ENCODE results near the gene RPP25L. TPM values are rescaled to one million over a fixed set of nuclear protein-coding genes. Genes with fewer than 3 reads are reported as not detected.
A peak's percentile ranks its signal among the peaks of the same experiment; 100 is the strongest.

The RPP25L gene
- total and polyA plus RNA-seq, 5 donors from 2014 or later = 6.7 to 80.0 (median 63.7) TPM

DNA sequence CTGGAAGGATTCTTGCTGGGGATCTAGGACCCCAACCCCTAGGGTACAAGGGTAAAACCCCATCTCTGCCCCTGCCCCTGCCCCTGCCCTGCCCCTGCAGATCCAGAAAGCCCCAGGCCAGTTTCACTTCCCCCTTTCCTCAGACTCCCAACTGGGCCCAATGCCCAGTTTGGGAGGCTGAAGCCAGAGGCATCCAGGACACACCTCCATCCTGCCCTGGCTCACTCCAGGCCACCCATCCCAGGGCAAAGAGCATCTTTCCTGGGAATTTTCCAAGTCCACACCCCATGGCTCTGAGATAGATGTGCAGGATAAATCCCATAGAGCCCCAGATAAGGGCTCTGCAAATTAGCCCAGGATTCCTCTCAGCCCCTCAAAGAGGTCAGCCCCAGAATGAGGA is 39.8 kb downstream of the RPP25L start:
- H3K36me3 ChIP-seq (ENCODE audit: control insufficient read depth, insufficient read depth, low read length) = no peaks in the 10 kb centered on the region
- Mint-ChIP-seq H3K27me3 (peaks cover 38% of the 10 kb centered on the region), H3K4me1 (peaks cover 0 to 3% (median under 1%) of the 10 kb centered on the region in 4 donors), H3K9me3 (peaks cover 0 to 1% (median 0%) of the 10 kb centered on the region in 7 donors), H3K4me3 (no peak overlapping the region), H3K36me3 (no peaks in the 10 kb centered on the region), H3K27ac (no peak overlapping the region)
- H3K27me3 ChIP-seq (ENCODE audit: control insufficient read depth, insufficient read depth, low read length) = peaks cover 4% of the 10 kb centered on the region
- no peak for DNase-seq
- no peak overlapping the region for H3K27ac ChIP-seq (ENCODE audit: insufficient read depth, low read length, poor library complexity, severe bottlenecking)
- no peaks in the 10 kb centered on the region for H3K4me1 ChIP-seq (ENCODE audit: control insufficient read depth, insufficient read depth, low read length, poor library complexity, severe bottlenecking)
- ATAC-seq (ENCODE audit: low read depth in 2 of 2) = no peak
- no peak overlapping the region for H3K4me3 ChIP-seq (ENCODE audit: low read depth, low read length)
- no peaks in the 10 kb centered on the region for H3K9me3 ChIP-seq (ENCODE audit: control insufficient read depth in 2 of 2, low read length in 2 of 2)

DNA sequence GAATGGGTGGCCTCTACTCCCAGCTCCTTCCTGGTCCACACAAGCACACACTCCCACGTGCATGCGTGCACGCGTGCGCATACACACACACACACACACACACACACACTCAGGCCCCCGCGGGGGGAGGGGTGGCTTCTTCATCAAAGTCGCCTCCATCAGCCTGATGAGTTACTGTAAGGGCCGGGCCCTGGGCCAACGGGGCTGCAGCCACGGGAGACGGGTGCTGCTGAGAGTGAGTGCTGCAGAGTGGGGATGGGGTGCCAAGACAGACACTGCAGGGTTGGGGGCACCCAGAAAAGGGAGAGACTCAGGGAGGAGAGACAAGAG is 40.5 kb downstream of the RPP25L start:
- Histone ChIP-seq H3K36me3 (ENCODE audit: control insufficient read depth, insufficient read depth, low read length) (no peaks in the 10 kb centered on the region), H3K9me3 (ENCODE audit: control insufficient read depth in 2 of 2, low read length in 2 of 2) (no peaks in the 10 kb centered on the region), H3K27ac (ENCODE audit: insufficient read depth, low read length, poor library complexity, severe bottlenecking) (no peak overlapping the region), H3K27me3 (ENCODE audit: control insufficient read depth, insufficient read depth, low read length) (peaks cover 3% of the 10 kb centered on the region), H3K4me1 (ENCODE audit: control insufficient read depth, insufficient read depth, low read length, poor library complexity, severe bottlenecking) (no peaks in the 10 kb centered on the region), H3K4me3 (ENCODE audit: low read depth, low read length) (no peak overlapping the region)
- ATAC-seq (ENCODE audit: low read depth in 2 of 2) (no peak), DNase-seq (no peak)
- H3K9me3 Mint-ChIP-seq = peaks cover 0 to 1% (median 0%) of the 10 kb centered on the region in 7 donors
- H3K4me3 Mint-ChIP-seq = no peak overlapping the region
- peaks cover 0 to 3% (median 0%) of the 10 kb centered on the region in 4 donors for H3K4me1 Mint-ChIP-seq
- H3K36me3 Mint-ChIP-seq = no peaks in the 10 kb centered on the region
- H3K27ac Mint-ChIP-seq = no peak overlapping the region
- peaks cover 34% of the 10 kb centered on the region for H3K27me3 Mint-ChIP-seq

DNA sequence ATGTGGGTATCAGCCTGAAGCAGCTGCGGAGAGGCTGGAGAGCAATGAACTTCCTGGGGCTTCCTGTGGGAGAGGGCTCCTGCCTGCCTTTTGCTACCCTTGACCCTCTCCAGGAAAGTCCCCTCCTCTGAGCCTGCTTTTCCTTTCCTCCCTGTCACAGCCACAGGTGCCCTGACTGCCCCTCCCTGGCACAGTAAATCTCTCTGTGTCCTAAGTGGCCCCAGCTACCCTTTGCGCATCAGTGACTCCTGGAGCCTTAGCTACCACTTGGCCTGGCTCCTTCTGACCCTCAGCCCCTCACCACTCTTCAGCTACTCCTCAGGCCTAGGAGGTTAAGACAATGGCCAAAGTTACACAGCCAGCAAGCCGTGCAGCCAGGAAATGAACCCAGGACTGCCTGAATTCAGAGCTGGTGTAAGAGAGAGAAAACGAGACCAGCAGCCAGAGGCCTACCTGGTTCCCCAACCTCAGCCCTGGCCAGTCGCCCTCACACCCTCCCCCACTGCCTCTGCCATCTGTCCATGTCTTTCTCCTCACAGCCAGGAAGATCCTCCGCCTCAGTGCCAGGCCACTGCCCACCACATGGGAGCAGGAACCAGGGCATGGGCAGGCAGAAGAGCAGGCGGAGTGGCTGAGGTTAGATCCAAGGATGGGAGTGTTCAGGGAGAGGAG is 41.0 kb downstream of the RPP25L start:
- peak overlapping the region in 1 of 3 donors; percentile 49 for H3K27ac Mint-ChIP-seq
- H3K4me1 Mint-ChIP-seq = peaks cover 0 to 2% (median 0%) of the 10 kb centered on the region in 4 donors
- Histone ChIP-seq H3K9me3 (ENCODE audit: control insufficient read depth in 2 of 2, low read length in 2 of 2) (no peaks in the 10 kb centered on the region), H3K27me3 (ENCODE audit: control insufficient read depth, insufficient read depth, low read length) (peaks cover under 1% of the 10 kb centered on the region), H3K4me1 (ENCODE audit: control insufficient read depth, insufficient read depth, low read length, poor library complexity, severe bottlenecking) (no peaks in the 10 kb centered on the region), H3K27ac (ENCODE audit: insufficient read depth, low read length, poor library complexity, severe bottlenecking) (no peak overlapping the region), H3K4me3 (ENCODE audit: low read depth, low read length) (no peak overlapping the region), H3K36me3 (ENCODE audit: control insufficient read depth, insufficient read depth, low read length) (no peaks in the 10 kb centered on the region)
- no peak for DNase-seq
- no peaks in the 10 kb centered on the region for H3K36me3 Mint-ChIP-seq
- H3K4me3 Mint-ChIP-seq = no peak overlapping the region
- H3K9me3 Mint-ChIP-seq = peaks cover 0 to 1% (median 0%) of the 10 kb centered on the region in 7 donors
- no peak for ATAC-seq (ENCODE audit: low read depth in 2 of 2)
- H3K27me3 Mint-ChIP-seq = peaks cover 29% of the 10 kb centered on the region

- no peak overlapping the region for H3K27ac ChIP-seq (ENCODE audit: insufficient read depth, low read length, poor library complexity, severe bottlenecking)
- H3K4me3 Mint-ChIP-seq = no peak overlapping the region
- H3K9me3 ChIP-seq (ENCODE audit: control insufficient read depth in 2 of 2, low read length in 2 of 2) = no peaks in the 10 kb centered on the region
- no peaks in the 10 kb centered on the region for H3K27me3 ChIP-seq (ENCODE audit: control insufficient read depth, insufficient read depth, low read length)
- H3K36me3 ChIP-seq (ENCODE audit: control insufficient read depth, insufficient read depth, low read length) = no peaks in the 10 kb centered on the region
- no peak overlapping the region for H3K4me3 ChIP-seq (ENCODE audit: low read depth, low read length)
- H3K27ac Mint-ChIP-seq = peak overlapping the region in 1 of 3 donors; percentile 49
- H3K9me3 Mint-ChIP-seq = peaks cover 0 to 1% (median 0%) of the 10 kb centered on the region in 7 donors
- no peaks in the 10 kb centered on the region for H3K4me1 ChIP-seq (ENCODE audit: control insufficient read depth, insufficient read depth, low read length, poor library complexity, severe bottlenecking)
- H3K36me3 Mint-ChIP-seq = no peaks in the 10 kb centered on the region
- H3K27me3 Mint-ChIP-seq = peaks cover 23% of the 10 kb centered on the region
- ATAC-seq (ENCODE audit: low read depth in 2 of 2) (no peak), DNase-seq (no peak)
- no peaks in the 10 kb centered on the region for H3K4me1 Mint-ChIP-seq
These were observed 41.5 kb downstream of the RPP25L start for GRCh38 chr9:34570376-34570775.

DNA sequence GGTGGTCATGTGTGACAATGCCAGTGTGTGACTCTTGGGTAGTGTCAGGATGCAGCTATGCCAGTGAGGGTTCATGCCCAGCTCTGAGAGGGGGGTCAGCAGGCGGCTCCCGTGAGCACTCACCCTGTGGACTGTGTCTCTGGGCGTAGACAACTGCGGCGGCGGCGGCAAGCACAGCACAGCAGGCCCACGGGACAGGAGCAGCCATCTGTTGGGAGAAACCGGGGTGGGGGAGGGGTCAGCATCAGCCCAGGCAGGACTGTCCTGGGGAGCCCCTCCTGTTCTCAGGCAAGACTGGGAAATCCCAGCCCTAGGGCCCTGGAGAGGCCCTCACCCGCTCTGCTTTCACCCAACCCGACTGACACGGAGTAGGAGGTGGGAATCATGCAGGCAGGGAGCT is 43.1 kb downstream of the RPP25L start:
- H3K9me3 ChIP-seq (ENCODE audit: control insufficient read depth in 2 of 2, low read length in 2 of 2) = no peaks in the 10 kb centered on the region
- no peaks in the 10 kb centered on the region for H3K36me3 ChIP-seq (ENCODE audit: control insufficient read depth, insufficient read depth, low read length)
- no peaks in the 10 kb centered on the region for H3K27me3 ChIP-seq (ENCODE audit: control insufficient read depth, insufficient read depth, low read length)
- H3K4me3 Mint-ChIP-seq = no peak overlapping the region
- H3K27me3 Mint-ChIP-seq = peaks cover 17% of the 10 kb centered on the region
- H3K4me1 ChIP-seq (ENCODE audit: control insufficient read depth, insufficient read depth, low read length, poor library complexity, severe bottlenecking) = no peaks in the 10 kb centered on the region
- no peaks in the 10 kb centered on the region for H3K36me3 Mint-ChIP-seq
- DNase-seq (no peak), ATAC-seq (ENCODE audit: low read depth in 2 of 2) (no peak)
- H3K9me3 Mint-ChIP-seq = peaks cover 0 to 1% (median 0%) of the 10 kb centered on the region in 7 donors
- H3K4me1 Mint-ChIP-seq = no peaks in the 10 kb centered on the region
- no peak overlapping the region for H3K4me3 ChIP-seq (ENCODE audit: low read depth, low read length)
- H3K27ac Mint-ChIP-seq = no peak overlapping the region
- H3K27ac ChIP-seq (ENCODE audit: insufficient read depth, low read length, poor library complexity, severe bottlenecking) = no peak overlapping the region

- no peak overlapping the region for H3K4me3 ChIP-seq (ENCODE audit: low read depth, low read length)
- H3K9me3 Mint-ChIP-seq = peaks cover 0 to 3% (median 0%) of the 10 kb centered on the region in 7 donors
- no peaks in the 10 kb centered on the region for H3K9me3 ChIP-seq (ENCODE audit: control insufficient read depth in 2 of 2, low read length in 2 of 2)
- DNase-seq = no peak
- peaks cover 12% of the 10 kb centered on the region for H3K27me3 Mint-ChIP-seq
- ATAC-seq (ENCODE audit: low read depth in 2 of 2) = no peak
- H3K4me1 ChIP-seq (ENCODE audit: control insufficient read depth, insufficient read depth, low read length, poor library complexity, severe bottlenecking) = no peaks in the 10 kb centered on the region
- no peaks in the 10 kb centered on the region for H3K36me3 ChIP-seq (ENCODE audit: control insufficient read depth, insufficient read depth, low read length)
- H3K36me3 Mint-ChIP-seq = no peaks in the 10 kb centered on the region
- no peak overlapping the region for H3K27ac ChIP-seq (ENCODE audit: insufficient read depth, low read length, poor library complexity, severe bottlenecking)
- H3K4me3 Mint-ChIP-seq = no peak overlapping the region
- H3K4me1 Mint-ChIP-seq = no peaks in the 10 kb centered on the region
- H3K27ac Mint-ChIP-seq = no peak overlapping the region
- no peaks in the 10 kb centered on the region for H3K27me3 ChIP-seq (ENCODE audit: control insufficient read depth, insufficient read depth, low read length)
These were observed 43.8 kb downstream of the RPP25L start for GRCh38 chr9:34568133-34568532.

GRCh38 chr9:34566972-34567371 is 44.9 kb downstream of the RPP25L start:
- Mint-ChIP-seq H3K27me3 (peaks cover 13% of the 10 kb centered on the region), H3K4me1 (no peaks in the 10 kb centered on the region), H3K4me3 (no peak overlapping the region), H3K36me3 (no peaks in the 10 kb centered on the region), H3K9me3 (peaks cover 0 to 7% (median 0%) of the 10 kb centered on the region in 7 donors), H3K27ac (no peak overlapping the region)
- Histone ChIP-seq H3K4me3 (ENCODE audit: low read depth, low read length) (no peak overlapping the region), H3K36me3 (ENCODE audit: control insufficient read depth, insufficient read depth, low read length) (no peaks in the 10 kb centered on the region), H3K27ac (ENCODE audit: insufficient read depth, low read length, poor library complexity, severe bottlenecking) (no peak overlapping the region), H3K27me3 (ENCODE audit: control insufficient read depth, insufficient read depth, low read length) (peaks cover under 1% of the 10 kb centered on the region), H3K4me1 (ENCODE audit: control insufficient read depth, insufficient read depth, low read length, poor library complexity, severe bottlenecking) (no peaks in the 10 kb centered on the region), H3K9me3 (ENCODE audit: control insufficient read depth in 2 of 2, low read length in 2 of 2) (peaks cover 0 to 5% of the 10 kb centered on the region in 2 experiments)
- DNase-seq = no peak
- no peak for ATAC-seq (ENCODE audit: low read depth in 2 of 2)

- H3K27ac ChIP-seq (ENCODE audit: insufficient read depth, low read length, poor library complexity, severe bottlenecking) = no peak overlapping the region
- no peak overlapping the region for H3K4me3 ChIP-seq (ENCODE audit: low read depth, low read length)
- no peaks in the 10 kb centered on the region for H3K4me1 ChIP-seq (ENCODE audit: control insufficient read depth, insufficient read depth, low read length, poor library complexity, severe bottlenecking)
- peaks cover 0 to 7% (median 0%) of the 10 kb centered on the region in 7 donors for H3K9me3 Mint-ChIP-seq
- ATAC-seq (ENCODE audit: low read depth in 2 of 2) (no peak), DNase-seq (no peak)
- peaks cover 0 to 9% of the 10 kb centered on the region in 2 experiments for H3K9me3 ChIP-seq (ENCODE audit: control insufficient read depth in 2 of 2, low read length in 2 of 2)
- H3K36me3 ChIP-seq (ENCODE audit: control insufficient read depth, insufficient read depth, low read length) = no peaks in the 10 kb centered on the region
- H3K4me3 Mint-ChIP-seq = no peak overlapping the region
- H3K27ac Mint-ChIP-seq = no peak overlapping the region
- H3K36me3 Mint-ChIP-seq = no peaks in the 10 kb centered on the region
- H3K27me3 ChIP-seq (ENCODE audit: control insufficient read depth, insufficient read depth, low read length) = peaks cover 2% of the 10 kb centered on the region
- H3K4me1 Mint-ChIP-seq = no peaks in the 10 kb centered on the region
- peaks cover 8% of the 10 kb centered on the region for H3K27me3 Mint-ChIP-seq
These were observed 45.6 kb downstream of the RPP25L start for GRCh38 chr9:34566322-34566721.

All from CD4-positive, CD25-positive, alpha-beta regulatory T cell (primary cell).